ENCODE measurements around the gene AIG1.

Gene AIG1

GRCh38 chr6:143197377-143197776 lies 136.7 kb downstream of the AIG1 start:
- DNase-seq (ENCODE audit: low spot score) = no peak

GRCh38 chr6:143198312-143198711 lies 137.6 kb downstream of the AIG1 start:
- DNase-seq (ENCODE audit: low spot score) = no peak

GRCh38 chr6:143199291-143199690 lies 138.6 kb downstream of the AIG1 start:
- no peak for DNase-seq (ENCODE audit: low spot score)

GRCh38 chr6:143200167-143200770 lies 139.6 kb downstream of the AIG1 start:
- no peak for DNase-seq (ENCODE audit: low spot score)

- DNase-seq (ENCODE audit: low spot score) = no peak
Measured at GRCh38 chr6:143204045-143204444, 143.4 kb downstream of the AIG1 start.

GRCh38 chr6:143205131-143205535 lies 144.4 kb downstream of the AIG1 start:
- DNase-seq (ENCODE audit: low spot score) = no peak

GRCh38 chr6:143205585-143205984 lies 144.9 kb downstream of the AIG1 start:
- no peak for DNase-seq (ENCODE audit: low spot score)

GRCh38 chr6:143205991-143206390 lies 145.3 kb downstream of the AIG1 start:
- DNase-seq (ENCODE audit: low spot score) = no peak

- DNase-seq (ENCODE audit: low spot score) = no peak
Measured at GRCh38 chr6:143206550-143206949, 145.9 kb downstream of the AIG1 start.

- DNase-seq (ENCODE audit: low spot score) = no peak
Measured at GRCh38 chr6:143210420-143210819, 149.7 kb downstream of the AIG1 start.

- no peak for DNase-seq (ENCODE audit: low spot score)
Measured at GRCh38 chr6:143213859-143214376, 153.2 kb downstream of the AIG1 start.

- DNase-seq (ENCODE audit: low spot score) = no peak
Measured at GRCh38 chr6:143215363-143215762, 154.7 kb downstream of the AIG1 start.

- DNase-seq (ENCODE audit: low spot score) = no peak
Measured at GRCh38 chr6:143215771-143216170, 155.1 kb downstream of the AIG1 start.

GRCh38 chr6:143218233-143218632 lies 157.5 kb downstream of the AIG1 start:
- DNase-seq (ENCODE audit: low spot score) = no peak

- no peak for DNase-seq (ENCODE audit: low spot score)
Measured at GRCh38 chr6:143221698-143222097, 161.0 kb downstream of the AIG1 start.

GRCh38 chr6:143222310-143222709 lies 161.6 kb downstream of the AIG1 start:
- DNase-seq (ENCODE audit: low spot score) = no peak

GRCh38 chr6:143222801-143223231 lies 162.1 kb downstream of the AIG1 start:
- no peak for DNase-seq (ENCODE audit: low spot score)

GRCh38 chr6:143223895-143224294 lies 163.2 kb downstream of the AIG1 start:
- DNase-seq (ENCODE audit: low spot score) = no peak

- no peak for DNase-seq (ENCODE audit: low spot score)
Measured at GRCh38 chr6:143224516-143224915, 163.8 kb downstream of the AIG1 start.

- DNase-seq (ENCODE audit: low spot score) = no peak
Measured at GRCh38 chr6:143225929-143226328, 165.2 kb downstream of the AIG1 start.

GRCh38 chr6:143227675-143228074 lies 167.0 kb downstream of the AIG1 start:
- DNase-seq (ENCODE audit: low spot score) = no peak

- no peak for DNase-seq (ENCODE audit: low spot score)
Measured at GRCh38 chr6:143229400-143229799, 168.7 kb downstream of the AIG1 start.

GRCh38 chr6:143232849-143233248 lies 172.2 kb downstream of the AIG1 start:
- DNase-seq (ENCODE audit: low spot score) = peak; percentile 77

- no peak for DNase-seq (ENCODE audit: low spot score)
Measured at GRCh38 chr6:143233554-143234285, 173.0 kb downstream of the AIG1 start.
